Measurements from ENCODE around the gene FBXO47.

FBXO47 gene

GRCh38 chr17:38897671-38898290, 69.4 kb downstream of the FBXO47 start:
- TF ChIP-seq CTCF (IDR thresholded peaks at IDR 0.05; ENCODE audit: low read depth, low read length, missing control alignments) = no peak
- no peak for DNase-seq (ENCODE audit: extremely low read depth, low read depth)
- H3K4me3 ChIP-seq (replicated peaks; ENCODE audit: low read depth, low read length) = no peak overlapping the region

GRCh38 chr17:38897176-38897575, 70.0 kb downstream of the FBXO47 start:
- H3K4me3 ChIP-seq (replicated peaks; ENCODE audit: low read depth, low read length) = no peak overlapping the region
- DNase-seq (ENCODE audit: extremely low read depth, low read depth) = no peak
- TF ChIP-seq CTCF (IDR thresholded peaks at IDR 0.05; ENCODE audit: low read depth, low read length, missing control alignments) = no peak

- no peak for DNase-seq (ENCODE audit: extremely low read depth, low read depth)
- no peak for TF ChIP-seq CTCF (IDR thresholded peaks at IDR 0.05; ENCODE audit: low read depth, low read length, missing control alignments)
Observed at GRCh38 chr17:38896346-38896954, 70.8 kb downstream of the FBXO47 start.

GRCh38 chr17:38894276-38894675, 72.9 kb downstream of the FBXO47 start:
- H3K4me3 ChIP-seq (replicated peaks; ENCODE audit: low read depth, low read length) = no peak overlapping the region
- no peak for TF ChIP-seq CTCF (IDR thresholded peaks at IDR 0.05; ENCODE audit: low read depth, low read length, missing control alignments)
- DNase-seq (ENCODE audit: extremely low read depth, low read depth) = no peak

More at GRCh38 chr17:38896346-38896954, 70.8 kb downstream of the FBXO47 start:
- no peak overlapping the region for H3K4me3 ChIP-seq (replicated peaks; ENCODE audit: low read depth, low read length)

GRCh38 chr17:38893607-38894006, 73.6 kb downstream of the FBXO47 start:
- H3K4me3 ChIP-seq (replicated peaks; ENCODE audit: low read depth, low read length) = no peak overlapping the region
- no peak for DNase-seq (ENCODE audit: extremely low read depth, low read depth)
- no peak for TF ChIP-seq CTCF (IDR thresholded peaks at IDR 0.05; ENCODE audit: low read depth, low read length, missing control alignments)

- no peak overlapping the region for H3K4me3 ChIP-seq (replicated peaks; ENCODE audit: low read depth, low read length)
- TF ChIP-seq CTCF (IDR thresholded peaks at IDR 0.05; ENCODE audit: low read depth, low read length, missing control alignments) = no peak
- DNase-seq (ENCODE audit: extremely low read depth, low read depth) = no peak
Observed at GRCh38 chr17:38893113-38893512, 74.1 kb downstream of the FBXO47 start.

Measured in HFF-Myc (cell line).